HepG2 (cell line): Measurements from ENCODE around the gene RAD54L. TPM values are rescaled to one million over a fixed set of nuclear protein-coding genes. Genes with fewer than 3 reads are reported as not detected.

Experiments used
- BRD4 ChIP-seq: sonication (generic); formaldehyde crosslinking; IDR thresholded peaks from 2 replicates; pipeline ENCODE4 v1.4.0; 2020; ENCODE audit warnings: missing genetic modification reagents
- HHEX ChIP-seq: IDR thresholded peaks from 2 replicates; pipeline ENCODE4 v1.6.1; 2016; ENCODE audit warnings: control low read depth
- PTBP1 ChIP-seq: fragments of 200-400 bp; formaldehyde crosslinking; IDR thresholded peaks from 2 replicates; pipeline ENCODE4 v1.6.1; 2018; ENCODE audit warnings: low read length, low read depth; ENCODE audit not compliant: poor library complexity, severe bottlenecking
- RBM22 ChIP-seq: fragments of 200-400 bp; formaldehyde crosslinking; optimal IDR thresholded peaks from 2 replicates; pipeline ENCODE3; 2017; ENCODE audit warnings: mild to moderate bottlenecking, low read length, moderate library complexity
- SOX5 ChIP-seq: IDR thresholded peaks from 2 replicates; pipeline ENCODE4 v1.6.1; 2016; ENCODE audit warnings: borderline replicate concordance
- SRSF9 ChIP-seq: fragments of 200-400 bp; formaldehyde crosslinking; IDR thresholded peaks from 2 replicates; pipeline ENCODE4 v1.6.1; 2018; ENCODE audit warnings: borderline replicate concordance, mild to moderate bottlenecking, low read depth, low read length; ENCODE audit not compliant: insufficient read depth, poor library complexity, severe bottlenecking
- STAG1 ChIP-seq: sonication (generic); formaldehyde crosslinking; IDR thresholded peaks from 2 replicates; pipeline ENCODE4 v1.4.0; 2020; ENCODE audit warnings: missing genetic modification reagents
- TAF1 ChIP-seq: sonication (generic); formaldehyde crosslinking; IDR thresholded peaks from 2 replicates; pipeline ENCODE4 v1.4.0; 2020; ENCODE audit warnings: missing genetic modification reagents
- ZBTB33 ChIP-seq: sonication (generic); formaldehyde crosslinking; IDR thresholded peaks from 2 replicates; pipeline ENCODE4 v1.4.0; 2020; ENCODE audit warnings: missing genetic modification reagents
- ZBTB42 ChIP-seq: sonication (generic); formaldehyde crosslinking; IDR thresholded peaks from 2 replicates; pipeline ENCODE4 v1.5.0; 2020; ENCODE audit warnings: mild to moderate bottlenecking, missing genetic modification reagents
- ZBTB43 ChIP-seq: sonication (generic); formaldehyde crosslinking; conservative IDR thresholded peaks from 2 replicates; pipeline ENCODE4 v1.4.0; 2020; ENCODE audit warnings: missing genetic modification reagents
- ZC3H13 ChIP-seq: sonication (generic); formaldehyde crosslinking; IDR thresholded peaks from 2 replicates; pipeline ENCODE4 v1.8.1; 2023; ENCODE audit warnings: mild to moderate bottlenecking, missing genetic modification reagents, moderate library complexity
- ZFP82 ChIP-seq: sonication (generic); formaldehyde crosslinking; IDR thresholded peaks from 2 replicates; pipeline ENCODE4 v1.5.1; 2020; ENCODE audit warnings: mild to moderate bottlenecking, missing genetic modification reagents, borderline replicate concordance
- ZNF18 ChIP-seq: sonication (generic); formaldehyde crosslinking; IDR thresholded peaks from 2 replicates; pipeline ENCODE4 v1.8.0; 2022; ENCODE audit warnings: mild to moderate bottlenecking, missing genetic modification reagents; ENCODE audit not compliant: insufficient replicate concordance
- ZNF20 ChIP-seq: sonication (generic); formaldehyde crosslinking; IDR thresholded peaks from 2 replicates; pipeline ENCODE4 v1.4.0; 2020; ENCODE audit warnings: mild to moderate bottlenecking, moderate library complexity, missing genetic modification reagents
- ZNF331 ChIP-seq: sonication (generic); formaldehyde crosslinking; IDR thresholded peaks from 2 replicates; pipeline ENCODE4 v1.4.0; 2020; ENCODE audit warnings: missing genetic modification reagents
- ZNF598 ChIP-seq: sonication (generic); formaldehyde crosslinking; IDR thresholded peaks from 2 replicates; pipeline ENCODE4 v1.5.1; 2020; ENCODE audit warnings: mild to moderate bottlenecking, missing genetic modification reagents, borderline replicate concordance
- ZNF660 ChIP-seq: sonication (generic); formaldehyde crosslinking; IDR thresholded peaks from 2 replicates; pipeline ENCODE4 v1.5.1; 2020; ENCODE audit warnings: mild to moderate bottlenecking, low read depth, missing genetic modification reagents, borderline replicate concordance
- ZNF776 ChIP-seq: sonication (generic); formaldehyde crosslinking; IDR thresholded peaks from 2 replicates; pipeline ENCODE4 v1.4.0; 2020; ENCODE audit warnings: mild to moderate bottlenecking, missing genetic modification reagents
- polyA plus RNA-seq, 8 experiments: library from polyadenylated mRNA; depleted of rRNA in 3 of 8; stranded (reverse) in 7 of 8; unstranded in 1 of 8; fragments of >200 nt; fragmentation: Illumina TruSeq in 4 of 8; extraction: Trizol in 4 of 8; gene quantifications; 2 replicates each; pipeline versions ENCODE4 v1.2.1 to v1.2.3, GENCODE V29; 2011 to 2016; ENCODE audit warnings: low read depth in 4 of 8, missing spikeins in 1 of 8, mixed read lengths in 1 of 8; ENCODE audit not compliant: insufficient read depth in 1 of 8
- total RNA-seq, 5 experiments: library from RNA; depleted of rRNA; stranded (reverse); fragments of >200 nt; fragmentation: Illumina TruSeq; extraction: Trizol; gene quantifications; 2 replicates each; pipeline ENCODE4 v1.2.3, GENCODE V29; 2016; ENCODE audit warnings: low read depth in 1 of 5
- TF ChIP-seq, protein P1 (sequence below): sonication (generic); formaldehyde crosslinking; IDR thresholded peaks from 2 replicates; pipeline ENCODE4 v1.4.0; 2020; ENCODE audit warnings: missing genetic modification reagents

Gene RAD54L
- total and polyA plus RNA-seq, 2 of the 13 experiments (the other 11 are each of a cell fraction or from before 2014, with no cell fraction given), result 10.2 to 30.0 TPM

GRCh38 chr1:46301808-46302640, 54.5 kb downstream of the RAD54L start (continued):
- TF ChIP-seq, protein P1, sequence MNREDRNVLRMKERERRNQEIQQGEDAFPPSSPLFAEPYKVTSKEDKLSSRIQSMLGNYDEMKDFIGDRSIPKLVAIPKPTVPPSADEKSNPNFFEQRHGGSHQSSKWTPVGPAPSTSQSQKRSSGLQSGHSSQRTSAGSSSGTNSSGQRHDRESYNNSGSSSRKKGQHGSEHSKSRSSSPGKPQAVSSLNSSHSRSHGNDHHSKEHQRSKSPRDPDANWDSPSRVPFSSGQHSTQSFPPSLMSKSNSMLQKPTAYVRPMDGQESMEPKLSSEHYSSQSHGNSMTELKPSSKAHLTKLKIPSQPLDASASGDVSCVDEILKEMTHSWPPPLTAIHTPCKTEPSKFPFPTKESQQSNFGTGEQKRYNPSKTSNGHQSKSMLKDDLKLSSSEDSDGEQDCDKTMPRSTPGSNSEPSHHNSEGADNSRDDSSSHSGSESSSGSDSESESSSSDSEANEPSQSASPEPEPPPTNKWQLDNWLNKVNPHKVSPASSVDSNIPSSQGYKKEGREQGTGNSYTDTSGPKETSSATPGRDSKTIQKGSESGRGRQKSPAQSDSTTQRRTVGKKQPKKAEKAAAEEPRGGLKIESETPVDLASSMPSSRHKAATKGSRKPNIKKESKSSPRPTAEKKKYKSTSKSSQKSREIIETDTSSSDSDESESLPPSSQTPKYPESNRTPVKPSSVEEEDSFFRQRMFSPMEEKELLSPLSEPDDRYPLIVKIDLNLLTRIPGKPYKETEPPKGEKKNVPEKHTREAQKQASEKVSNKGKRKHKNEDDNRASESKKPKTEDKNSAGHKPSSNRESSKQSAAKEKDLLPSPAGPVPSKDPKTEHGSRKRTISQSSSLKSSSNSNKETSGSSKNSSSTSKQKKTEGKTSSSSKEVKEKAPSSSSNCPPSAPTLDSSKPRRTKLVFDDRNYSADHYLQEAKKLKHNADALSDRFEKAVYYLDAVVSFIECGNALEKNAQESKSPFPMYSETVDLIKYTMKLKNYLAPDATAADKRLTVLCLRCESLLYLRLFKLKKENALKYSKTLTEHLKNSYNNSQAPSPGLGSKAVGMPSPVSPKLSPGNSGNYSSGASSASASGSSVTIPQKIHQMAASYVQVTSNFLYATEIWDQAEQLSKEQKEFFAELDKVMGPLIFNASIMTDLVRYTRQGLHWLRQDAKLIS (CRISPR knock-in tag), result no peak
- TF ChIP-seq ZNF20 (CRISPR knock-in tag) (no peak; the same call in 1 of the 2 replicates), SRSF9 (no peak), ZNF18 (CRISPR knock-in tag) (no peak), ZNF598 (CRISPR knock-in tag) (no peak), TAF1 (peak; percentile 64; the same call in 1 of the 2 replicates), SOX5 (CRISPR knock-in tag) (no peak), STAG1 (CRISPR knock-in tag) (no peak), HHEX (CRISPR knock-in tag) (no peak), ZBTB43 (no peak), BRD4 (no peak; the same call in none of the 2 replicates), RBM22 (no peak), PTBP1 (no peak), ZBTB33 (no peak), ZBTB42 (CRISPR knock-in tag) (no peak; the same call in 1 of the 2 replicates), ZFP82 (no peak), ZNF331 (no peak), ZNF660 (CRISPR knock-in tag) (no peak), ZNF776 (CRISPR knock-in tag) (no peak), ZC3H13 (CRISPR knock-in tag) (no peak)
